NB4 (cell line): Measurements from ENCODE around the gene EIF3F.
A peak's percentile ranks its signal among the peaks of the same experiment; 100 is the strongest.

Experiments used
- DNase-seq: peaks from one replicate; pipeline ENCODE4 v3.0.0; 2010; ENCODE audit warnings: low read depth
- H3K4me3 ChIP-seq: one replicate; pipeline ENCODE4 v1.5.1; 2011; ENCODE audit warnings: mild to moderate bottlenecking, low read depth, low read length, moderate library complexity
- MAX ChIP-seq: IDR thresholded peaks from 2 replicates; pipeline ENCODE4 v1.6.1; 2011; ENCODE audit warnings: low read depth, low read length
- MYC ChIP-seq: IDR thresholded peaks from 2 replicates; pipeline ENCODE4 v1.6.1; 2011; ENCODE audit warnings: low read depth, low read length
- POLR2A ChIP-seq: IDR thresholded peaks from 2 replicates; pipeline ENCODE4 v1.6.1; 2011; ENCODE audit warnings: mild to moderate bottlenecking; ENCODE audit not compliant: insufficient read length; ENCODE audit errors: extremely low read depth
- TF ChIP-seq, protein P1 (sequence below): IDR thresholded peaks from one replicate; pipeline ENCODE4 v1.5.1; 2012; ENCODE audit warnings: low read depth, low read length

EIF3F gene

GRCh38 chr11:8033305-8034105 is 46.4 kb downstream of the EIF3F start:
- peak; percentile 58 for DNase-seq
- TF ChIP-seq MAX = no peak
- TF ChIP-seq, protein P1, sequence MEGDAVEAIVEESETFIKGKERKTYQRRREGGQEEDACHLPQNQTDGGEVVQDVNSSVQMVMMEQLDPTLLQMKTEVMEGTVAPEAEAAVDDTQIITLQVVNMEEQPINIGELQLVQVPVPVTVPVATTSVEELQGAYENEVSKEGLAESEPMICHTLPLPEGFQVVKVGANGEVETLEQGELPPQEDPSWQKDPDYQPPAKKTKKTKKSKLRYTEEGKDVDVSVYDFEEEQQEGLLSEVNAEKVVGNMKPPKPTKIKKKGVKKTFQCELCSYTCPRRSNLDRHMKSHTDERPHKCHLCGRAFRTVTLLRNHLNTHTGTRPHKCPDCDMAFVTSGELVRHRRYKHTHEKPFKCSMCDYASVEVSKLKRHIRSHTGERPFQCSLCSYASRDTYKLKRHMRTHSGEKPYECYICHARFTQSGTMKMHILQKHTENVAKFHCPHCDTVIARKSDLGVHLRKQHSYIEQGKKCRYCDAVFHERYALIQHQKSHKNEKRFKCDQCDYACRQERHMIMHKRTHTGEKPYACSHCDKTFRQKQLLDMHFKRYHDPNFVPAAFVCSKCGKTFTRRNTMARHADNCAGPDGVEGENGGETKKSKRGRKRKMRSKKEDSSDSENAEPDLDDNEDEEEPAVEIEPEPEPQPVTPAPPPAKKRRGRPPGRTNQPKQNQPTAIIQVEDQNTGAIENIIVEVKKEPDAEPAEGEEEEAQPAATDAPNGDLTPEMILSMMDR = peak; percentile 70
- H3K4me3 ChIP-seq = no peak overlapping the region

GRCh38 chr11:8034106-8034585 is 47.0 kb downstream of the EIF3F start:
- TF ChIP-seq MAX (no peak), POLR2A (no peak), MYC (no peak)
- TF ChIP-seq, protein P1 = no peak
- no peak for DNase-seq
- no peak overlapping the region for H3K4me3 ChIP-seq

DNA sequence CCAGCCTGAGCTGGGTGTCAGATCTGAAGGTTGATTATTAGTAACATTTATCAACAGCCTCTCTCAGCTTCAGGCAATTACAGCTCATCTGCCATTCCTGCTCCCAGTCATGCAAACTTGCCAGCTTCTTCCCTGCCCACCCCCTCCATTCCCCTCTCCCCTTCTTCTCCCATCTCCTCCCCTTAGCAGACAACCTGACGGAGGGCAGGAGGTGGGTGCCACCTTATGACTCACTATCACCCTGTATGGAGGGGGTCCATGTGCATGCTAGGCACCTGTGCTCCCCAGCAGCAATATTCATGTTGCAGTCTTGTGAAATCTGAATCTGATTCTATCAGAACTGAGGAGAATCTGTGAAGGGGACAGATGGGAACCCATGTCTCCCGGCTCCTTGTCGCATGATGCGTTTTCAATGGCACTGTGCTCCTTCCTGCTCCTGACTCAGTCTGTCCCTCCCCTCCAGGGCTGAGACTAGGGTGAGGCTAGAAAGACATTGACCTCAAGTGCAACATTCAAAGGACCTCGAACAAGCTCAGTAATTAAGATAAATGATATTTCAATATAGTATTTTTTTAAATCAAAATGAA is 47.6 kb downstream of the EIF3F start:
- DNase-seq = no peak
- TF ChIP-seq MAX = no peak
- TF ChIP-seq, protein P1 = no peak
- no peak overlapping the region for H3K4me3 ChIP-seq

- no peak for TF ChIP-seq MYC
- DNase-seq = no peak
- H3K4me3 ChIP-seq = no peak overlapping the region
Measured at GRCh38 chr11:8035200-8035855, 48.2 kb downstream of the EIF3F start.

DNA sequence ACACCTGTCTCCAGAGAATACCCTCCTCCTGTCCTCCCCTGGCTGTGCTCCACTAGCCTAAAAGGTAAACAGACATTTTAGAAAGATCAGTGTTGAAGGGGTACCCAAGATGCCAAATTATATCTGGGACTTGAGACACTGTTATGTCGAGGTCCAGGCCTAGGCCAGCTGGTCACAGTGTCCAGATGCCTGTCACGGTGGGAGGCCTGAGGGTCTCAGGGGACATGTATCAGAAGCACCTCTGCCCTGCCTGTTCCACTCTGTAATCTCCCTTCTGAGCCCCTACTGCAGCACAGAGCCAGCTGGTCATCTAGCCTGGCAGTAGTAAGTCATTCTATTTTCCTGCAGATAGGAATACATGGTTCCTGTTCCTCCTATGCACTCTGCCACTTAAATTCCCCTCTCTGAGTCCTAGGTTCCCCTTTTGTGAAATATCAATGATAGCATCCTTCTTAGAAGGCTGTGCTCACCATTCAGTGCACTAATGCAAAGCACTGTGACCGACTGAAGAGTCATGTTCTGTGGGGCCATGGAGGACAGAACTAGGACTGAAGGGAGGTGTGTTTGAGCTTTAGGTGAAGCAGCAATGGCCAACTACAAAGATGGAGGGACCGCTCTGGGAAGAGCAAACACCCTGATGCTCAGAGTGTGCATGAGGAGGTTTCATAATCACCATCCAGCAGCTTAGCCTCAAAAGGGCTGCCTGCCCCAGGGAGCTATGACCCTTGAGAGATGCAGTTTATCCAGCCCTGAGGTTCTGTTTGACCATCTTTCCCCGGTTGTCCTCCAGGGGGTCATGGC is 49.1 kb downstream of the EIF3F start:
- TF ChIP-seq POLR2A (no peak), MAX (no peak), MYC (no peak)
- TF ChIP-seq, protein P1 = no peak
- DNase-seq = no peak
- H3K4me3 ChIP-seq = no peak overlapping the region

- DNase-seq = no peak
- TF ChIP-seq MYC (no peak), POLR2A (no peak), MAX (no peak)
- TF ChIP-seq, protein P1 = no peak
- no peak overlapping the region for H3K4me3 ChIP-seq
Measured at GRCh38 chr11:8036986-8037385, 49.8 kb downstream of the EIF3F start.
